Osteoblast (primary cell): Measurements from ENCODE around the gene CSN1S1. TPM values are rescaled to one million over a fixed set of nuclear protein-coding genes. Genes with fewer than 3 reads are reported as not detected.

Source experiments
- DNase-seq: peaks from one replicate; pipeline ENCODE4 v3.0.0; 2011; ENCODE audit warnings: low spot score, mixed read lengths; ENCODE audit not compliant: insufficient read length; ENCODE audit errors: missing footprints
- H2AFZ ChIP-seq: 2 replicates; pipeline ENCODE4 v1.6.0; 2011; ENCODE audit warnings: mild to moderate bottlenecking, low read length
- H3K27ac ChIP-seq: 2 replicates; pipeline ENCODE4 v1.5.1; 2011; ENCODE audit warnings: mild to moderate bottlenecking, low read depth, low read length, moderate library complexity
- H3K27me3 ChIP-seq: 2 replicates; pipeline ENCODE4 v1.6.0; 2012; ENCODE audit warnings: mild to moderate bottlenecking, control low read depth, inconsistent platforms, low read length, moderate library complexity; ENCODE audit not compliant: insufficient read depth
- H3K36me3 ChIP-seq: 2 replicates; pipeline ENCODE4 v1.5.1; 2011; ENCODE audit warnings: mild to moderate bottlenecking, low read length, control low read depth, moderate library complexity; ENCODE audit not compliant: insufficient read depth
- H3K4me1 ChIP-seq: 2 replicates; pipeline ENCODE4 v1.5.1; 2011; ENCODE audit warnings: mild to moderate bottlenecking, low read length, control low read depth, moderate library complexity; ENCODE audit not compliant: insufficient read depth
- H3K4me2 ChIP-seq: 2 replicates; pipeline ENCODE4 v1.6.0; 2011; ENCODE audit warnings: mild to moderate bottlenecking, low read length; ENCODE audit not compliant: insufficient read depth
- H3K4me3 ChIP-seq: fragments of 200-600 bp; sonication (generic); 3 replicates; pipeline ENCODE4 v1.5.1; 2012; ENCODE audit warnings: mild to moderate bottlenecking, low read length, inconsistent platforms; ENCODE audit not compliant: insufficient read depth
- H3K79me2 ChIP-seq: 2 replicates; pipeline ENCODE4 v1.6.0; 2012; ENCODE audit warnings: mild to moderate bottlenecking, low read length, control low read depth, inconsistent platforms; ENCODE audit not compliant: insufficient read depth
- H3K9me3 ChIP-seq: 2 replicates; pipeline ENCODE4 v1.5.1; 2011; ENCODE audit warnings: low read depth, low read length, control low read depth
- H4K20me1 ChIP-seq: 2 replicates; pipeline ENCODE4 v1.6.0; 2012; ENCODE audit warnings: mild to moderate bottlenecking, low read length, control low read depth; ENCODE audit not compliant: insufficient read depth
- CTCF ChIP-seq: IDR thresholded peaks from 2 replicates; pipeline ENCODE4 v1.5.1; 2011; ENCODE audit warnings: mild to moderate bottlenecking, low read depth, low read length, moderate library complexity; ENCODE audit errors: extremely low read depth
- total RNA-seq: library from RNA; depleted of rRNA; stranded (reverse); fragments of >200 nt; gene quantifications from 2 replicates; pipeline ENCODE4 v1.2.3, GENCODE V29; 2012

Gene CSN1S1
- total RNA-seq, 1 donor = not detected

- Histone ChIP-seq H3K4me1 (no peaks in the 10 kb centered on the region), H3K79me2 (no peaks in the 10 kb centered on the region), H2AFZ (no peak overlapping the region), H4K20me1 (no peaks in the 10 kb centered on the region), H3K27ac (no peak overlapping the region), H3K9me3 (no peaks in the 10 kb centered on the region), H3K4me3 (no peak overlapping the region), H3K27me3 (no peaks in the 10 kb centered on the region), H3K4me2 (no peak overlapping the region), H3K36me3 (no peaks in the 10 kb centered on the region)
- DNase-seq = no peak
- no peak for TF ChIP-seq CTCF
These were observed 36.7 kb upstream of the CSN1S1 start for GRCh38 chr4:69894186-69894585.

GRCh38 chr4:69894721-69895120 is 36.1 kb upstream of the CSN1S1 start:
- Histone ChIP-seq H3K79me2 (no peaks in the 10 kb centered on the region), H3K36me3 (no peaks in the 10 kb centered on the region), H3K27ac (no peak overlapping the region), H3K9me3 (no peaks in the 10 kb centered on the region), H3K27me3 (no peaks in the 10 kb centered on the region), H3K4me1 (no peaks in the 10 kb centered on the region), H3K4me2 (no peak overlapping the region), H3K4me3 (no peak overlapping the region), H2AFZ (no peak overlapping the region), H4K20me1 (no peaks in the 10 kb centered on the region)
- no peak for DNase-seq
- TF ChIP-seq CTCF = no peak

- DNase-seq = no peak
- no peak overlapping the region for H3K4me3 ChIP-seq
- no peaks in the 10 kb centered on the region for H3K79me2 ChIP-seq
- H3K9me3 ChIP-seq = no peaks in the 10 kb centered on the region
- no peaks in the 10 kb centered on the region for H3K36me3 ChIP-seq
- H2AFZ ChIP-seq = no peak overlapping the region
- no peaks in the 10 kb centered on the region for H3K27me3 ChIP-seq
- no peak overlapping the region for H3K4me2 ChIP-seq
- H4K20me1 ChIP-seq = no peaks in the 10 kb centered on the region
- H3K27ac ChIP-seq = no peak overlapping the region
- H3K4me1 ChIP-seq = no peaks in the 10 kb centered on the region
- peak; percentile 2 for TF ChIP-seq CTCF
These were observed 34.2 kb upstream of the CSN1S1 start for GRCh38 chr4:69896530-69897116.

- Histone ChIP-seq H3K4me1 (no peaks in the 10 kb centered on the region), H2AFZ (no peak overlapping the region), H3K4me2 (no peak overlapping the region), H4K20me1 (no peaks in the 10 kb centered on the region), H3K4me3 (no peak overlapping the region), H3K9me3 (no peaks in the 10 kb centered on the region), H3K79me2 (no peaks in the 10 kb centered on the region), H3K27me3 (no peaks in the 10 kb centered on the region), H3K27ac (no peak overlapping the region), H3K36me3 (no peaks in the 10 kb centered on the region)
- no peak for TF ChIP-seq CTCF
- no peak for DNase-seq
These were observed 23.7 kb upstream of the CSN1S1 start for GRCh38 chr4:69907151-69907550.
